Parathyroid adenoma (tissue), 2 donors: ENCODE results near the gene ACTN4.

Experiments used
- H2AFZ ChIP-seq: fragments of 300-600 bp; sonication (generic); one replicate; pipeline ENCODE4 v1.7.0; 2017; ENCODE audit warnings: antibody characterized with exemption, mild to moderate bottlenecking
- H3K27ac ChIP-seq: fragments of 300-600 bp; sonication (generic); one replicate; pipeline ENCODE4 v1.7.0; 2017
- H3K27me3 ChIP-seq: fragments of 300-600 bp; sonication (generic); one replicate; pipeline ENCODE4 v1.7.0; 2017; ENCODE audit warnings: low read length; ENCODE audit not compliant: control insufficient read depth, insufficient read depth
- H3K36me3 ChIP-seq: fragments of 300-600 bp; sonication (generic); one replicate; pipeline ENCODE4 v1.7.0; 2017; ENCODE audit warnings: low read length; ENCODE audit not compliant: control insufficient read depth, insufficient read depth
- H3K4me1 ChIP-seq: fragments of 300-600 bp; sonication (generic); one replicate; pipeline ENCODE4 v1.7.0; 2017; ENCODE audit warnings: control low read depth
- H3K4me2 ChIP-seq: fragments of 300-600 bp; sonication (generic); one replicate; pipeline ENCODE4 v1.7.0; 2017; ENCODE audit warnings: low read length
- H3K4me3 ChIP-seq: fragments of 300-600 bp; sonication (generic); one replicate; pipeline ENCODE4 v1.7.0; 2017; ENCODE audit warnings: low read depth, low read length
- H3K79me2 ChIP-seq: fragments of 300-600 bp; sonication (generic); one replicate; pipeline ENCODE4 v1.7.0; 2017; ENCODE audit warnings: control low read depth
- H3K9ac ChIP-seq: fragments of 300-600 bp; sonication (generic); one replicate; pipeline ENCODE4 v1.7.0; 2017; ENCODE audit warnings: mild to moderate bottlenecking
- H3K9me3 ChIP-seq: fragments of 300-600 bp; sonication (generic); one replicate; pipeline ENCODE4 v1.7.0; 2017; ENCODE audit warnings: low read length; ENCODE audit not compliant: control insufficient read depth
- TF ChIP-seq, protein P1 (sequence below): fragments of 300-600 bp; sonication (generic); IDR thresholded peaks from one replicate; pipeline ENCODE4 v1.7.0; 2017; ENCODE audit warnings: antibody characterized with exemption, mild to moderate bottlenecking
- donor health status: primary hyperparathyroidism.

ACTN4 gene

GRCh38 chr19:38726761-38727301 lies 79.4 kb downstream of the ACTN4 start:
- Histone ChIP-seq H3K4me1 (peaks cover 5% of the 10 kb centered on the region), H3K9me3 (no peaks in the 10 kb centered on the region), H3K9ac (no peak overlapping the region), H3K79me2 (peaks cover 6% of the 10 kb centered on the region), H3K27ac (no peak overlapping the region), H3K4me3 (no peak overlapping the region), H3K27me3 (no peaks in the 10 kb centered on the region), H2AFZ (no peak overlapping the region), H3K36me3 (no peaks in the 10 kb centered on the region), H3K4me2 (no peak overlapping the region)
- TF ChIP-seq, protein P1, sequence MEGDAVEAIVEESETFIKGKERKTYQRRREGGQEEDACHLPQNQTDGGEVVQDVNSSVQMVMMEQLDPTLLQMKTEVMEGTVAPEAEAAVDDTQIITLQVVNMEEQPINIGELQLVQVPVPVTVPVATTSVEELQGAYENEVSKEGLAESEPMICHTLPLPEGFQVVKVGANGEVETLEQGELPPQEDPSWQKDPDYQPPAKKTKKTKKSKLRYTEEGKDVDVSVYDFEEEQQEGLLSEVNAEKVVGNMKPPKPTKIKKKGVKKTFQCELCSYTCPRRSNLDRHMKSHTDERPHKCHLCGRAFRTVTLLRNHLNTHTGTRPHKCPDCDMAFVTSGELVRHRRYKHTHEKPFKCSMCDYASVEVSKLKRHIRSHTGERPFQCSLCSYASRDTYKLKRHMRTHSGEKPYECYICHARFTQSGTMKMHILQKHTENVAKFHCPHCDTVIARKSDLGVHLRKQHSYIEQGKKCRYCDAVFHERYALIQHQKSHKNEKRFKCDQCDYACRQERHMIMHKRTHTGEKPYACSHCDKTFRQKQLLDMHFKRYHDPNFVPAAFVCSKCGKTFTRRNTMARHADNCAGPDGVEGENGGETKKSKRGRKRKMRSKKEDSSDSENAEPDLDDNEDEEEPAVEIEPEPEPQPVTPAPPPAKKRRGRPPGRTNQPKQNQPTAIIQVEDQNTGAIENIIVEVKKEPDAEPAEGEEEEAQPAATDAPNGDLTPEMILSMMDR, result no peak

DNA sequence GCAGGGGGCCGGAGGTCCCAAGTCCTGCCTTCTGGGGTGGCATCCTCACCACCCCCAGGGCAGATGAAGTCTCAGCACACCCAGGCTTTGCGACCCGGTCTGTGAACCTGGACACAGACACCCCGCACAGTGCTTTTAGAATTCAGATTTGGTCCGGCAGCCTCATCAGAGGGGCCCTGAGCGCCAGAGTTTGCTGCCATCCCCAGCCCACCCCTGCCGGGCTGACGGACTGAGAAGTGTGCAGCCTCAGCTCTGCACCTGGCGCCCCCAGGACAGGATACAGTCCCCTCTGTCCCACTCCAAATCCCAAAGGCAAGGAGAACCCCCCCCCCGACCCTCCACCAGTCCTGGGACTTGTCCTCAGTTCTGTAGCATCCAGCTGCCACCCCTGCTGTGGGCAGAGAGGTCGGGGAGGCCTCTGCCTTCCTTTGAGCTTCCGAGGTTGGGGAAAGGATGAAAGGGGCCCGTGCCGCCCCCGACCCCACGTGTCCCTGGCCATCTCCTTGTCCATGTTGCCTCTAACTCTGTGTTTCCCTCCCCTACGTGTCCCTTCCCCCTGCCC lies 79.9 kb downstream of the ACTN4 start:
- Histone ChIP-seq H3K9me3 (no peaks in the 10 kb centered on the region), H3K79me2 (peaks cover 3% of the 10 kb centered on the region), H3K27me3 (no peaks in the 10 kb centered on the region), H3K4me2 (no peak overlapping the region), H3K4me3 (no peak overlapping the region), H3K27ac (no peak overlapping the region), H2AFZ (no peak overlapping the region), H3K9ac (no peak overlapping the region), H3K4me1 (peaks cover 5% of the 10 kb centered on the region), H3K36me3 (no peaks in the 10 kb centered on the region)
- TF ChIP-seq, protein P1, result no peak

DNA sequence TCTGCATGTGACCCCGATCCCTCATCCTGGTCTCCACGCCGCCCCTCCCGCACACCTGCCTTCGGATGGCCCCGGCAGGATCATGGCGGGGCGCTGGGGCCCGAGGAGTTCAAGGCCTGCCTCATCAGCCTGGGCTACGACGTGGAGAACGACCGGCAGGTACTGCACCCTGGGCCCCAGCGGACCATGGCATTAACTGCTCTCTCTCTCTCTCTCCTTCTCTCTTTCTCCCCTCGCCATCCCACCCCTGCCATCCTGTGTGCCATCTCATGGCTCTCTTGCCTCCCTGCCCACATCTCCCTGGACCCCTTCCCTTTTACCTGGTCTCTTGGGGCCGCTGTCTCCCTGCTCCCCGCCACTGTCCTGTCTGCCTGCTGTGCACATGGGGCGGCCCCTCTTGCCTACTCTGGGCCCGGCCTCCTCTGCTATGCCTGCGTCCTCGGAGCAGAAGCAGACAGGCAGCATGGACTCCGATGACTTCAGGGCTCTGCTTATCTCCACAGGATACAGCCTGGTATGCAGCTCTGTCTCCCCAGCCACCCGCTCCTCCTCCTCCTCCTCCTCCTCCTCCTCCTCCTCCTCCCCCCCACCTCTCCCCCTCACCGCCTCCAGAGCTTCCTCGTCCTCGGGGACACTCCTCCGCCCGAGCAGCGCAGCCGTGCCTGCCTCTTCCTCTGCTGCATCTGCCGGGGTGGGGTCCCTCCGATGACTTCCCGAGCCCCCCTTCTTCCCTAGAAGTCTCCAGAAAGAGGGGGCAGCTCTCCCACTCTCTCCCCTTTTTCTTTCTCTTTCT lies 80.6 kb downstream of the ACTN4 start:
- H3K4me2 ChIP-seq, result no peak overlapping the region

DNA sequence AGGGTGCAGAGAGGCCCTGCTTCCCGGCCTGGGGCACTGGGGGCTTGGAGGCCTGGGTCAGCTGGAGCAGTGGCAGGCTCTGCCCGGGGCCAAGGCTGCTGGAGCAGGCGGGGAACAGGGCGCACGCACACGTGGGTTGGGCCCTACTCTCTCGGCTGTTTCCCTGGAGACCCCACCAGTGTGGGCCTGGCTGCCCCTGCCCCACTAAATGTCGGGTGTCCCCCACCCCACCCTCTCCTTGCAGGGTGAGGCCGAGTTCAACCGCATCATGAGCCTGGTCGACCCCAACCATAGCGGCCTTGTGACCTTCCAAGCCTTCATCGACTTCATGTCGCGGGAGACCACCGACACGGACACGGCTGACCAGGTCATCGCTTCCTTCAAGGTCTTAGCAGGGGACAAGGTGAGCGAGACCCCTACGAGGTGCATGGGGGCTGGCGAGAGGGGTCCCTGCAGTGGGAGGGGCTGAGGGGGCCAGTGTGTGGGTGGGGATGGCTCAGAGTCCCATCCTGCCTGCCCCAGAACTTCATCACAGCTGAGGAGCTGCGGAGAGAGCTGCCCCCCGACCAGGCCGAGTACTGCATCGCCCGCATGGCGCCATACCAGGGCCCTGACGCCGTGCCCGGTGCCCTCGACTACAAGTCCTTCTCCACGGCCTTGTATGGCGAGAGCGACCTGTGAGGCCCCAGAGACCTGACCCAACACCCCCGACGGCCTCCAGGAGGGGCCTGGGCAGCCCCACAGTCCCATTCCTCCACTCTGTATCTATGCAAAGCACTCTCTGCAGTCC lies 81.5 kb downstream of the ACTN4 start:
- Histone ChIP-seq H3K27me3 (no peaks in the 10 kb centered on the region), H3K9ac (no peak overlapping the region), H3K4me1 (peaks cover 8% of the 10 kb centered on the region), H3K79me2 (peaks cover 3% of the 10 kb centered on the region), H3K9me3 (no peaks in the 10 kb centered on the region), H3K36me3 (no peaks in the 10 kb centered on the region), H3K27ac (no peak overlapping the region), H3K4me2 (no peak overlapping the region), H2AFZ (no peak overlapping the region), H3K4me3 (no peak overlapping the region)
- TF ChIP-seq, protein P1, result no peak

More for the DNA sequence above, 80.6 kb downstream of the ACTN4 start:
- no peak overlapping the region for H2AFZ ChIP-seq
- TF ChIP-seq, protein P1, result no peak
- no peak overlapping the region for H3K4me3 ChIP-seq
- no peaks in the 10 kb centered on the region for H3K9me3 ChIP-seq
- no peaks in the 10 kb centered on the region for H3K27me3 ChIP-seq
- H3K27ac ChIP-seq, result no peak overlapping the region
- H3K79me2 ChIP-seq, result peaks cover 3% of the 10 kb centered on the region
- H3K36me3 ChIP-seq, result no peaks in the 10 kb centered on the region
- no peak overlapping the region for H3K9ac ChIP-seq
- peaks cover 8% of the 10 kb centered on the region for H3K4me1 ChIP-seq
